HepG2 (cell line): ENCODE results near the gene ZNF777. TPM values are rescaled to one million over a fixed set of nuclear protein-coding genes. Genes with fewer than 3 reads are reported as not detected.

Experiments used
- DBP ChIP-seq: sonication (generic); formaldehyde crosslinking; IDR thresholded peaks from 2 replicates; pipeline ENCODE4 v1.4.0; 2020; ENCODE audit warnings: missing genetic modification reagents; ENCODE audit errors: not compliant biosample characterization
- GFI1 ChIP-seq: sonication (generic); formaldehyde crosslinking; IDR thresholded peaks from 2 replicates; pipeline ENCODE4 v1.5.0; 2020; ENCODE audit warnings: missing genetic modification reagents, mild to moderate bottlenecking, borderline replicate concordance
- HNF1B ChIP-seq: sonication (generic); formaldehyde crosslinking; IDR thresholded peaks from 2 replicates; pipeline ENCODE4 v1.5.1; 2020; ENCODE audit warnings: mild to moderate bottlenecking, moderate library complexity, missing genetic modification reagents
- SNAI1 ChIP-seq: sonication (generic); formaldehyde crosslinking; IDR thresholded peaks from 2 replicates; pipeline ENCODE4 v1.5.0; 2020; ENCODE audit warnings: mild to moderate bottlenecking, missing genetic modification reagents, borderline replicate concordance
- TAF1 ChIP-seq: sonication (generic); formaldehyde crosslinking; IDR thresholded peaks from 2 replicates; pipeline ENCODE4 v1.4.0; 2020; ENCODE audit warnings: missing genetic modification reagents
- TRAFD1 ChIP-seq: sonication (generic); formaldehyde crosslinking; IDR thresholded peaks from 2 replicates; pipeline ENCODE4 v1.5.1; 2020; ENCODE audit warnings: missing genetic modification reagents, mild to moderate bottlenecking, borderline replicate concordance
- ZBTB3 ChIP-seq: sonication (generic); formaldehyde crosslinking; IDR thresholded peaks from 2 replicates; pipeline ENCODE4 v1.4.0; 2020; ENCODE audit warnings: low read depth, mild to moderate bottlenecking, moderate library complexity, missing genetic modification reagents, borderline replicate concordance
- ZBTB4 ChIP-seq: sonication (generic); formaldehyde crosslinking; IDR thresholded peaks from 2 replicates; pipeline ENCODE4 v1.4.0; 2020; ENCODE audit warnings: missing genetic modification reagents, mild to moderate bottlenecking, borderline replicate concordance
- ZBTB49 ChIP-seq: sonication (generic); formaldehyde crosslinking; IDR thresholded peaks from 2 replicates; pipeline ENCODE4 v1.4.0; 2020; ENCODE audit warnings: missing genetic modification reagents, borderline replicate concordance
- ZFX ChIP-seq: sonication (generic); formaldehyde crosslinking; IDR thresholded peaks from 2 replicates; pipeline ENCODE4 v1.4.0; 2020; ENCODE audit warnings: mild to moderate bottlenecking, low read depth, missing genetic modification reagents, moderate library complexity
- ZNF124 ChIP-seq: sonication (generic); formaldehyde crosslinking; IDR thresholded peaks from 2 replicates; pipeline ENCODE4 v1.4.0; 2020; ENCODE audit warnings: missing genetic modification reagents
- ZNF34 ChIP-seq: sonication (generic); formaldehyde crosslinking; IDR thresholded peaks from 2 replicates; pipeline ENCODE4 v1.4.0; 2020; ENCODE audit warnings: mild to moderate bottlenecking, missing genetic modification reagents, borderline replicate concordance
- ZNF382 ChIP-seq: sonication (generic); formaldehyde crosslinking; IDR thresholded peaks from 2 replicates; pipeline ENCODE4 v1.5.0; 2020; ENCODE audit warnings: missing genetic modification reagents, mild to moderate bottlenecking, borderline replicate concordance
- ZNF652 ChIP-seq: IDR thresholded peaks from 2 replicates; pipeline ENCODE4 v1.6.1; 2016; ENCODE audit warnings: low read depth, borderline replicate concordance
- ZNF724P ChIP-seq: sonication (generic); formaldehyde crosslinking; IDR thresholded peaks from 2 replicates; pipeline ENCODE4 v1.8.0; 2022; ENCODE audit warnings: missing genetic modification reagents, borderline replicate concordance
- ZSCAN30 ChIP-seq: sonication (generic); formaldehyde crosslinking; IDR thresholded peaks from 2 replicates; pipeline ENCODE4 v1.5.0; 2020; ENCODE audit warnings: mild to moderate bottlenecking, missing genetic modification reagents
- polyA plus RNA-seq, 8 experiments: library from polyadenylated mRNA; depleted of rRNA in 3 of 8; stranded (reverse) in 7 of 8; unstranded in 1 of 8; fragments of >200 nt; fragmentation: Illumina TruSeq in 4 of 8; extraction: Trizol in 4 of 8; gene quantifications; 2 replicates each; pipeline versions ENCODE4 v1.2.1 to v1.2.3, GENCODE V29; 2011 to 2016; ENCODE audit warnings: low read depth in 4 of 8, missing spikeins in 1 of 8, mixed read lengths in 1 of 8; ENCODE audit not compliant: insufficient read depth in 1 of 8
- total RNA-seq, 5 experiments: library from RNA; depleted of rRNA; stranded (reverse); fragments of >200 nt; fragmentation: Illumina TruSeq; extraction: Trizol; gene quantifications; 2 replicates each; pipeline ENCODE4 v1.2.3, GENCODE V29; 2016; ENCODE audit warnings: low read depth in 1 of 5
- TF ChIP-seq, protein P1 (sequence below): sonication (generic); formaldehyde crosslinking; IDR thresholded peaks from 2 replicates; pipeline ENCODE4 v1.4.0; 2020; ENCODE audit warnings: missing genetic modification reagents

ZNF777 gene
- total and polyA plus RNA-seq, 2 of the 13 experiments (the other 11 are each of a cell fraction or from before 2014, with no cell fraction given) = 3.8 to 6.0 TPM

GRCh38 chr7:149497467-149498261 is 36.8 kb upstream of the ZNF777 start, which contains the start of gene ZNF746 (continued):
- TF ChIP-seq ZSCAN30 (CRISPR knock-in tag) (no peak), SNAI1 (CRISPR knock-in tag) (no peak), DBP (CRISPR knock-in tag) (no peak), GFI1 (CRISPR knock-in tag) (no peak), ZNF34 (CRISPR knock-in tag) (no peak), ZNF652 (no peak), ZBTB4 (CRISPR knock-in tag) (no peak), ZBTB49 (no peak), ZBTB3 (CRISPR knock-in tag) (no peak), ZNF382 (CRISPR knock-in tag) (no peak), ZNF124 (CRISPR knock-in tag) (no peak), ZNF724P (CRISPR knock-in tag) (no peak), TRAFD1 (CRISPR knock-in tag) (no peak), TAF1 (CRISPR knock-in tag) (no peak), ZFX (peak; percentile 74), HNF1B (no peak)
- TF ChIP-seq, protein P1, sequence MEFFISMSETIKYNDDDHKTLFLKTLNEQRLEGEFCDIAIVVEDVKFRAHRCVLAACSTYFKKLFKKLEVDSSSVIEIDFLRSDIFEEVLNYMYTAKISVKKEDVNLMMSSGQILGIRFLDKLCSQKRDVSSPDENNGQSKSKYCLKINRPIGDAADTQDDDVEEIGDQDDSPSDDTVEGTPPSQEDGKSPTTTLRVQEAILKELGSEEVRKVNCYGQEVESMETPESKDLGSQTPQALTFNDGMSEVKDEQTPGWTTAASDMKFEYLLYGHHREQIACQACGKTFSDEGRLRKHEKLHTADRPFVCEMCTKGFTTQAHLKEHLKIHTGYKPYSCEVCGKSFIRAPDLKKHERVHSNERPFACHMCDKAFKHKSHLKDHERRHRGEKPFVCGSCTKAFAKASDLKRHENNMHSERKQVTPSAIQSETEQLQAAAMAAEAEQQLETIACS (CRISPR knock-in tag) = no peak
